Gastrocnemius medialis (tissue), 4 donors: ENCODE results near the gene BOD1L2. TPM values are rescaled to one million over a fixed set of nuclear protein-coding genes. Genes with fewer than 3 reads are reported as not detected.

ENCODE experiments used
- ATAC-seq, 2 donors: fragments of 150-250 bp; one replicate each; pipeline ENCODE4 v1.9.1; 2016
- DNase-seq, 2 donors: peaks; one replicate each; pipeline ENCODE4 v3.0.0-alpha.2; 2019
- H3K27ac ChIP-seq, 4 donors: fragments of 200-600 bp; sonication (generic); 1 replicate in 1 of 4; 2 replicates in 3 of 4; pipeline ENCODE4 v1.5.1; 2016 to 2018; ENCODE audit warnings: mild to moderate bottlenecking in 2 of 4, moderate library complexity in 1 of 4
- H3K27me3 ChIP-seq, 3 donors: fragments of 200-600 bp; sonication (generic) in 2 of 3; 1 replicate in 1 of 3; 2 replicates in 2 of 3; pipeline versions ENCODE4 v1.5.1 to v1.6.0; 2016 to 2019; ENCODE audit warnings: mild to moderate bottlenecking in 1 of 3, moderate library complexity in 1 of 3
- H3K36me3 ChIP-seq, 2 donors: fragments of 200-600 bp; sonication (generic) in 1 of 2; one replicate each; pipeline ENCODE4 v1.5.1; 2017 to 2018
- H3K4me1 ChIP-seq, 2 donors: fragments of 200-600 bp; sonication (generic) in 1 of 2; one replicate each; pipeline ENCODE4 v1.5.1; 2016 to 2017; ENCODE audit warnings: mild to moderate bottlenecking in 2 of 2
- H3K4me3 ChIP-seq, 4 donors: fragments of 200-600 bp; sonication (generic) in 3 of 4; 1 replicate in 1 of 4; 2 replicates in 3 of 4; pipeline ENCODE4 v1.5.1; 2016 to 2019; ENCODE audit warnings: mild to moderate bottlenecking in 2 of 4
- H3K9me3 ChIP-seq, 3 donors: fragments of 200-600 bp; sonication (generic) in 2 of 3; 1 replicate in 1 of 3; 2 replicates in 2 of 3; pipeline ENCODE4 v1.5.1; 2016 to 2019
- CTCF ChIP-seq, 5 experiments: fragments of 450-650 bp in 3 of 5; fragments of 200-600 bp in 2 of 5; sonication (generic) in 2 of 5; IDR thresholded peaks in 4 of 5; conservative IDR thresholded peaks in 1 of 5; 1 replicate in 4 of 5; 2 replicates in 1 of 5; pipeline ENCODE4 v1.5.1; 2016 to 2019; ENCODE audit warnings: antibody characterized with exemption in 5 of 5, mild to moderate bottlenecking in 3 of 5, moderate library complexity in 3 of 5
- POLR2A ChIP-seq, 2 donors: fragments of 450-650 bp; IDR thresholded peaks; one replicate each; pipeline ENCODE4 v1.6.1; 2017; ENCODE audit warnings: antibody characterized with exemption in 2 of 2, mild to moderate bottlenecking in 2 of 2, moderate library complexity in 2 of 2
- in situ Hi-C, 4 donors: fragments of 200-750 bp; cut with MboI; loops; one replicate each; pipeline versions ENCODE4 v1.15.0 to v1.8.0; 2017; ENCODE audit warnings: low sequenced_read_pairs in 4 of 4
- intact Hi-C: fragments of 100-400 bp; cut with DNase I; formaldehyde crosslinking; loops from one replicate; pipeline ENCODE4 v1.15.1; 2023; ENCODE audit warnings: low total_unique reads
- total RNA-seq, 4 donors: library from RNA; depleted of rRNA; stranded (reverse); fragments of >200 nt; gene quantifications; one replicate each; pipeline versions ENCODE4 v1.1.0 to v1.2.3, GENCODE V29; 2016

BOD1L2 gene
- total RNA-seq, 4 donors from 2014 or later: not detected

DNA sequence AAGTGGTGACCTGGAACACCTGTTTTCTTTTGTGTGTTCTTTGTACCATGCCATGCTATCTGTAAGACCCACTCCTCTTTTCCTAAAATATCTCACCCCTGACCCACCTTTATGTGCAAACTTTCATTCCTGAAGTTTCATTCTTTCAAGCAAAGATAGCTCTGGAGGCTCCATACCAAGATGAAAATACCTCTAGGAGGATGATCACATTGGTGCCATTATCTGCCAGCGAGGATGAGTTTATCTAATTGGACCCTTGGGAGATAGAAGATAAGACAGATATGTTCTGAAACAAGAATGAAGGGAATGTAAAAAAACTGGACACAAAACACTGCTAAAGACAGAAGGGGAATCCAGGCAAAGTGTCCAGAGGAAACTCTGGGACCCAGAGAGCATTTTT, 24.1 kb downstream of the BOD1L2 start:
- intact Hi-C loops: no loop called here
- no peaks in the 10 kb centered on the region for H3K4me1 ChIP-seq
- H3K27me3 ChIP-seq: no peaks in the 10 kb centered on the region
- ATAC-seq (no peak), DNase-seq (no peak)
- H3K36me3 ChIP-seq: no peaks in the 10 kb centered on the region
- H3K9me3 ChIP-seq: no peaks in the 10 kb centered on the region
- in situ Hi-C loops: no loop called here
- no peak overlapping the region for H3K4me3 ChIP-seq
- TF ChIP-seq POLR2A (IDR thresholded peaks at IDR 0.05) (no peak), CTCF (IDR thresholded peaks at IDR 0.05 in 4 of 5, conservative IDR thresholded peaks at IDR 0.05 in 1 of 5) (no peak)
- no peak overlapping the region for H3K27ac ChIP-seq

- intact Hi-C loops: no loop called here
- Histone ChIP-seq H3K27ac (no peak overlapping the region), H3K36me3 (no peaks in the 10 kb centered on the region), H3K4me3 (no peak overlapping the region), H3K4me1 (no peaks in the 10 kb centered on the region), H3K9me3 (no peaks in the 10 kb centered on the region), H3K27me3 (no peaks in the 10 kb centered on the region)
- in situ Hi-C loops: no loop called here
- DNase-seq (no peak), ATAC-seq (no peak)
- TF ChIP-seq CTCF (IDR thresholded peaks at IDR 0.05 in 4 of 5, conservative IDR thresholded peaks at IDR 0.05 in 1 of 5) (no peak), POLR2A (IDR thresholded peaks at IDR 0.05) (no peak)
These were observed 28.6 kb downstream of the BOD1L2 start for GRCh38 chr18:57175532-57175931.

DNA sequence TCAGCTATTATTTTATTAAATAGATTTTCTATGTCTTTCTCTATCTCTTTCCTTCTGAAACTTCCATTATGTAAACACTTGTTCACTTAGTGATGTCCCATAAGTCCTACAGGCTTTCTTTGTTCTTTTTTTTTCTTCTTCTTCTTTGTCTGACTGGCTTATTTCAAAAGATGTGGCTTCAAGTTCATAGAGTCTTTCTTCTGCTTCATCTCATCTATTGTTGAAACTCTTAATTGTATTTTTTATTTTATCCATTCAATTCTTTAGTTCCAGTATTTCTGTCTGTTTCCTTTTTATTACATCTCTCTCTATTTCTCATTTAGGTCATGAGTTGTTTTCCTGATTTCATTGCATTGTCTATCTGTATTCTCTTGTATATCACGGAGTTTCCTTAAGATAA, 38.5 kb downstream of the BOD1L2 start:
- no peak for DNase-seq

GRCh38 chr18:57188851-57189557, 42.1 kb downstream of the BOD1L2 start:
- no peak overlapping the region for H3K27ac ChIP-seq
- no peak overlapping the region for H3K4me3 ChIP-seq
- DNase-seq: no peak
- in situ Hi-C loops: no loop called here
- peaks cover 0 to 3% (median 0%) of the 10 kb centered on the region in 3 donors for H3K9me3 ChIP-seq
- intact Hi-C loops: no loop called here
- no peaks in the 10 kb centered on the region for H3K4me1 ChIP-seq
- TF ChIP-seq CTCF (IDR thresholded peaks at IDR 0.05 in 4 of 5, conservative IDR thresholded peaks at IDR 0.05 in 1 of 5) (no peak), POLR2A (IDR thresholded peaks at IDR 0.05) (no peak)
- no peak for ATAC-seq
- no peaks in the 10 kb centered on the region for H3K36me3 ChIP-seq
- no peaks in the 10 kb centered on the region for H3K27me3 ChIP-seq

More for the DNA sequence above, 38.5 kb downstream of the BOD1L2 start:
- Histone ChIP-seq H3K36me3 (no peaks in the 10 kb centered on the region), H3K4me1 (no peaks in the 10 kb centered on the region), H3K27me3 (no peaks in the 10 kb centered on the region), H3K4me3 (no peak overlapping the region), H3K27ac (no peak overlapping the region), H3K9me3 (peaks cover 0 to 9% (median 3%) of the 10 kb centered on the region in 3 donors)
- in situ Hi-C loops: no loop called here
- TF ChIP-seq POLR2A (IDR thresholded peaks at IDR 0.05) (no peak), CTCF (IDR thresholded peaks at IDR 0.05 in 4 of 5, conservative IDR thresholded peaks at IDR 0.05 in 1 of 5) (no peak)
- intact Hi-C loops: no loop called here
- ATAC-seq: no peak

GRCh38 chr18:57190026-57190425, 43.1 kb downstream of the BOD1L2 start:
- DNase-seq (no peak), ATAC-seq (no peak)
- intact Hi-C loops (no loop called here), in situ Hi-C loops (no loop called here)
- Histone ChIP-seq H3K36me3 (no peaks in the 10 kb centered on the region), H3K4me1 (no peaks in the 10 kb centered on the region), H3K27me3 (no peaks in the 10 kb centered on the region), H3K27ac (no peak overlapping the region), H3K4me3 (no peak overlapping the region), H3K9me3 (peaks cover 0 to 3% (median 0%) of the 10 kb centered on the region in 3 donors)
- TF ChIP-seq CTCF (IDR thresholded peaks at IDR 0.05 in 4 of 5, conservative IDR thresholded peaks at IDR 0.05 in 1 of 5): no peak
- no peak for TF ChIP-seq POLR2A (IDR thresholded peaks at IDR 0.05)
